ENCODE results near the gene PAK6.

Gene PAK6

GRCh38 chr15:40241269-40242212 is 2.7 kb downstream of the PAK6 start:
- DNase-seq: no peak

DNA sequence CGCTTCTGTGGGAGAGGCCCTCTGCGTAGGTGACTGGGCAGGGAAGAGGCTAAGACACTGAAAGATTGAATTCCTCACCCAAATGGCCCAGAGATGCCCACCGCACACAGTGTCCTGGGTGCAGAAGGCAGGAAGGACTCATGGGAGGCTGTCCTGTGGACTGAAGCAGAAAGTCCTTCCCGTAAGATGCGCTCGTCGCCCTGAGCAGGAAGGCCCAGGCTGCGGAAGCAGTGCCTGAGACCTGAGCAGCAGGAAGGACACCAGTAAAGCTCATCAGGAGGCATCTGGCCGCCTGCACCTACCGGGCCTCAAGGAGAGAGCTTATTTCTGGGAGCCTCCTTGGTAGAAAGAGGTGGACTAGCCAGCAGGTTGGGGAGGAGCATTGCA is 3.3 kb downstream of the PAK6 start:
- no peak for DNase-seq

DNA sequence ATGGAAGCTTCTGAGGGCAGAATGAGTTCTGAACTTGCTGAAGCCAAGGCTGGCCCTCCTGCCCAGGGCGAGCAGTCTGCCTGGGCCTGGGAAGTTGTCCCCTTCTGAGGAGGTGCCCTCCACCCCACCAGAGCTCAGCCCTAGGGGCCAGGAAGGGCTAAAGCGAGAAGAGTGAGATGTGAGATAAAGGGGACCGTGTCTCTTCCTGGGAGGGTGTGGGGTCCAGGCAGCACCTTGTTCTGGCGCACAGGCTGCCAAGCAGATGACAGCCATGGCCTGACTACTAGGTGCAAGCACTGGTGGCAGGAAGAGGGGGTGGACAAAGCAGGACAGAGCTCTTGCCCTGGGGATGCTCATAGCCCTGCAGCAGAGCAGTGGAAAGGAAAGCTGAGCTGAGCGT is 3.7 kb downstream of the PAK6 start:
- DNase-seq: no peak

- no peak for DNase-seq
Measured at GRCh38 chr15:40243126-40243810, 4.4 kb downstream of the PAK6 start.

GRCh38 chr15:40244961-40245523 is 6.2 kb downstream of the PAK6 start:
- no peak for DNase-seq

DNA sequence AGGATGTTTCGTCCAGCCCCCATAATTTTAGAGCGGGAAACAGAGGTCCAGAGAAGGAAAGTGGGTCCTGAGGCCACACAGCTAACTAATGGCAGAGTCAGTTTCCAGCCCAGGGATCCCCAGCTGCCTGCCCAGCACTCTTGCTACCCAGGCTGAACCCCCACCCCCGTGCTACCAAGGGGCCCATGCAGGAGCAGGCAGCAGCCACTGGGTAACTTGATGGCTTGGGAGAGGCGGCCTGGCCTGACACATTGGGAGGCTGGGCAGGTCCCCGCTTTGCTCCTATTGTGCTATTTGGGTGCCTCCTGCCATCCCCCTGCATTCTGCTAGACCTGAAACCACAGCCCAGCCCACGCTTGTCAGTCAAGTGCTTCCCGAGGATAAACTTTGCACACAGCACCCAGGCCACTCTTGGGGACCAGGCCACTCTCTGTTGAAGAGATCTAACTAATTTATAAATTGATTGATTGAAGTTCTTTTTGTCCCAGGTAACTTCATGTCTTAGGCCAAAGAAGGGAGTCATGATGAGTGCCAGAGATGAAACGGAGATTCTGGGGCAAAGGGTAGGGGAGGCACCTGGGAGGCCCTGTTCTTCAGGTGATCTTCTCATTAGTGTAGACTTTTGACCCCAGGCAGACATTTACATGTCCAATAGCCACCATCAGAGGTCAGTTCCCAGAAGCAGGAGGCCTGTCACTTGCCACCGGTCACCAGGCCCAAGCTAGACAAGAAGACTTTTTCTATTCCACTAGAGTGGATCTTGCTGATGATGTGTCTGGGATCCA is 7.0 kb downstream of the PAK6 start:
- no peak for DNase-seq

DNA sequence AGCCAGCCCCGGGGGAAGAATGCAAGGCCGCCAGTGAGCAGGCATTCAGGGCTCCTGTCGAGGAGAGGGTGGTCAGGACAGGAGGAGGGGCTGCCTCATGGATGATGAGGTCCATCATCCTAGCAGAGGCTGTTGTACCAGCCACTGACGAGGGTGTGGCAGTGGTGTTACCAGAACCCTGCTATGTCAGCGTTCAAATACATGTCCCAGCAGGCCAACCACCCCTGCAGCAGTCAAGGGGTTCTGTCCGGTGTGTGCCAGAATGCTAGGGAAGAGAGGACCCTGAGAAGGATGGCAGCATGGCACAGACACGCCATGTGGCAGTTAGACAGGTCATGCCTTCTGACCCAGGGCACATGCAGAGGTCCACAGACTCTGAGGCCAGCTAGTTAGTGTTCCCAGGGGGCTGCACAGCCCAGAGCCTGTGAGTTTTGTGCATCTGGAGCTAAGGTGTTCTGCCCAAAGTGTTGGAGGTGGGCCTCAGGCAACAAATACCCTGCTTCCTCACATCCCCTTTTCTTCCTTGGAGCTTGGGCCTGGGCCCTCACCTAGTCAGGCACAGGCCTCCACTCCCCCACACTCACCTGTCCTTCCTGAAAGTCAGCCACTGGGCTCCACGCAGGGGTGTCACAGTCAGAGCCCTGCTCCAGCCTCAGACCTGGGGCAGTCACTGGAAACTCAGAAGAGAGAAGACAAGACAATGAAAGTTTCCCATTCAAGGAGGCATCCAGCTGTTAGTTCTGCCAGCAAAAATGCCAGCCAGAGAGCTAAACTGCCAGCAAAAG is 7.8 kb downstream of the PAK6 start:
- no peak for DNase-seq

DNA sequence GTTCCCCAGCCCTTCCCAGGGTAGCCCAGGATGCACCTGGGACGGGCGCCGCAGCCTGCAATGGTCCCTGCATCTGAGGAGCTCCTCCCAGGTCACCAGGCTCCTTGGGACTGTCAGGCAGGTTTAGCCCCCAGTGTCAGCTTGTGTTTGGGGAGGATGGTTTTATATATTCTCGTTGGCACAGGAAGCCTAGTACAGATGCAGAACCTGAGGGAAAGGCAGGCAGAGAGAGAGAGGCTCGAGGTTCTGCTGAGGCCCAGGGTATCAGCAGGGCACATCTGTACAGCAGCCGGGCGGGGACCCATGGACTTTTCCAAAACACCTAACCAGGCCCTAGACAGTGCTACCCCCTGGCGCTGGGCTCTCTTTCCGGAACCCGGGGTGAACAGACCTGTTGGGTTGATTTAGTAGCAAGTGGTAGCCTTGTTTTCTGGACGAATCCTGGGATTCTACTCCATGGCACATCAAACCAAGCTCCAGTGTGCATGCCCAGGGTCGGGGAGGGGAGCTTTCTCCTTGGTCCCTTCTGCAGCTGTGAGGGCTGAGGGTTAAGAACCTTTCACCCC is 8.6 kb downstream of the PAK6 start:
- no peak for DNase-seq

- DNase-seq: no peak
Measured at GRCh38 chr15:40248006-40248783, 9.3 kb downstream of the PAK6 start.

GRCh38 chr15:40249477-40250303 is 10.8 kb downstream of the PAK6 start:
- no peak for DNase-seq

DNA sequence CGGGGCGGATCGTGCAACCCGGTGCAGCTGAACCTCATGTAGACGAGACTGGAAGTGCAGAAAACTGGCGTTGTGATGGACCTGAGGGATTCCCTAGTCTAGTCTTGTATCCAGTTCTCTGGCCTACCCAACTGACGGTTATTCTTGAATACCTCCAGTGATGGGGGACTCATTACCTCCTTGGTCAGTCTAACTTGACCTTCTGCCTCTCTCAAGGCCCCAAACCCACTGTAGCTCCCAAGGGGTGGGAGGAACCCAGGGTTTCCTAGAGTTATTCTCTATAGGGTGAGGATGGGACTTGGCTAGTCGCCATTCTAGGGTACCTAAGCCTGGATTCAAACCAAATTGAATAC is 11.4 kb downstream of the PAK6 start:
- no peak for DNase-seq

DNA sequence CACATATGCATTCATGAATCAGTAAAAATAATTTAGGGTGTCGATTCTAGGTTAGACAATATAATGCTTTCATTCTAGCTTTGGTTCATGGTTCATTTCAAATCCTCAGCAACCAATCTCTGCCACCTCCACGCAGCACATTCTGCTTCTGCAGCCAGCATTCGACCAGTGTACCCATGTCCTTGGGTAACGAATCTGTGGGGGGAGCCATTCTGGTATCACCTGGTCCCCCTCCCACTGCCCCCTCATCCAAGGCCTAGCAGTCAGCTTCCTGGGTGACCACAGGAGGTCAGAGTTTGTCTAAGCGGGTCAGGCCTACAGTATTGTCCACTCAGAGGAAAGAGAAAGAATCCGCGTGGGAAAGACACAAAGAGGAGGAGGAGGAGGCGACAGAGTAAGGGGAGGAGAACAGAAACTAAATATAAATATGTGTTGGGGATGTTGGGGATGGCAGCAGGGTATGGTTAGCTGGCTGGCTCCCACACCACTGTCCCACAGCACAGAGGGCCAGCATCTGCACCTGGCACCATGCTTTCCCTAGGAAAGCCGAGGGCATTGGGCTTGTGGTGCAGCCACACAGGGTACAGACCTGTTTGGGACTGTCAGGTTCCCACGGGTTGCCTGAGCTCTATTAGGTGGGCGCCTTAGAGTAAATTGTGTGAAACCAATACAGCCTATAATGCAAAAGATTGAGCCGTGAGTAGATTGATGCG is 12.1 kb downstream of the PAK6 start:
- no peak for DNase-seq

GRCh38 chr15:40251486-40252140 is 12.8 kb downstream of the PAK6 start:
- DNase-seq: no peak

DNA sequence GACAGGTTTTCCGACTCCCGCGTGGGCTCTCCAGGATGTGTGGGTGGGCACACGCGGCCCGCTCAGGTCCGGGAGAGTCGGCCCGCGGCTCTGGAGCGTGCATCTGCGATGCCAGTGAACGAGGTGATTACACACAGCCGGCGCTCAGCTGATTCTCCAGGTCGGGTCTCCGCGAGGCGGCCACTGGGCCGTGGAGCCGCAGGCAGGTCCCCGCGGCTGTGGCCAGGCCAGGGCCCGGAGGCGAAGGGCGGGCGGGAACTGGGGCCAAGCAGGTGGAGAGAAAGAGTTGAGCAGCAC is 13.2 kb downstream of the PAK6 start:
- DNase-seq: no peak

DNA sequence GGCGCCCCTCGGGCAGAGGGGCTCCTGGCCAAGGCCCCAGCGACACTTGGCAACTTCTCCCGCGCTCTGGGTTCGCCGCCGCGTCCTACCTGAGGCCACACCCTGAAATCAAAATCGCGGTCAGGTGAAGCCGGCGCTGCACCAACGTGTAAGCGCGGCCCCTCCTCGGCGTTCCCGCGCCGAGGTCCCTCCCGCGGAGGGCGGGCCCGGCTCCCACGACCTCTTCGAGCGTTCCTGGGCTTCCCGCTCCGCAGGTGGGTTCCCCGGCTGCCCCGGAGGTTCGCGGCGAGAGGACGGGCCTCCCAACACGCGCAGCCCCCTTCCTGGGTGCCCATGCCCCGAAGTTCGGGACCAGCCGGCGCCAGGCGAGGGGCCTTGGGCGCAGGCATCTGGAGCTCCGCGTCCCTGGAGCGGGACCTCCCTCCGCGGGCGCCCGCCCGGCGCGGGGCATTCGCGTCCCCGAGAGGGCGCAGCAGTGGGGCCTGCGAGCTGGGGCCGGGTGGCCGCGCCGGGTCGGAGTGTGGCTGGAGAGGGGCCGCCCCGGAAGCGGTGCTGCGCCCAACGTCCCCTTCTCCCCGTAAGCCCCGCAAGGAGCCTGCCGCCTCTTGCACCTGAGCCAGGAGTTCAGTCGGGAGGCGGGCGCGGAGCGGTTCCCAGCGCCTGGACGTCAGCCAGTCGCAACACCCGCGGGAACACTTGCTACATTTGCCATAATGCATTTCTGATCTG is 13.7 kb downstream of the PAK6 start:
- no peak for DNase-seq

- no peak for DNase-seq
Measured at GRCh38 chr15:40253167-40253790, 14.4 kb downstream of the PAK6 start.

GRCh38 chr15:40254452-40254851 is 15.6 kb downstream of the PAK6 start:
- no peak for DNase-seq

DNA sequence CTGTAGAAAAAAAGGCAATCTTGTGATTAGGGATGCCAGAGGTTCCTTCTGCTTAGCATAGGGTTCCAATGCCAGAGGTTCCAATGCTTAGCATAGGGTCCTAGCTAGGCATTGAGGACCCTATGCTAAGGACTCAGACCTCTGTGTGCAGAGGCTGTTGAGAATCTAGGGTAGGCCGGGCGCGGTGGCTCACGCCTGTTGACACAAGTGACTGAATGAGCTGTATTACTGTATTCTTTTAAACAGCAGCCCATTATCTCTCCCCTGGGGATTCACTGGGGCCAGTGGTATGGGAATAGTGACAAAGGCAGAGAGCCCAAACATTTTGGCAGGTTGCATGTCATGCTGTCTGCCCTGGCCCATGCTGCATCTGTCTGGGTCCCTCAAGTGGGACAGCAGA is 16.2 kb downstream of the PAK6 start:
- DNase-seq: no peak

Measured in CD4-positive, alpha-beta T cell treated with Interferon gamma for 1 hour (primary cell).